ENCODE data around the gene TMX4.
"Not testable (repeated sequence)": the region's sequence is repeated elsewhere in the genome, so short reads cannot be mapped to it uniquely, and the experiment has no call there.

TMX4 gene

GRCh38 chr20:7974785-7975435 is 44.7 kb downstream of the TMX4 start:
- peaks cover 4% of the 10 kb centered on the region for H3K27me3 Mint-ChIP-seq
- peaks cover 5% of the 10 kb centered on the region for H3K36me3 Mint-ChIP-seq
- H3K9me3 Mint-ChIP-seq, result no peaks in the 10 kb centered on the region
- H3K27ac Mint-ChIP-seq, result no peak overlapping the region
- no peak for DNase-seq
- CTCF ChIA-PET, result no interaction called here
- no peak overlapping the region for H3K4me3 Mint-ChIP-seq
- H3K4me1 Mint-ChIP-seq, result no peaks in the 10 kb centered on the region

GRCh38 chr20:7971536-7972280 is 47.9 kb downstream of the TMX4 start:
- Mint-ChIP-seq H3K4me1 (no peaks in the 10 kb centered on the region), H3K9me3 (no peaks in the 10 kb centered on the region), H3K4me3 (no peak overlapping the region), H3K27me3 (peaks cover 4% of the 10 kb centered on the region), H3K36me3 (no peaks in the 10 kb centered on the region), H3K27ac (no peak overlapping the region)
- DNase-seq, result no peak
- CTCF ChIA-PET, result no interaction called here

GRCh38 chr20:7967199-7967844 is 52.2 kb downstream of the TMX4 start:
- DNase-seq, result no peak
- Mint-ChIP-seq H3K36me3 (no peaks in the 10 kb centered on the region), H3K27ac (no peak overlapping the region), H3K4me3 (no peak overlapping the region), H3K4me1 (no peaks in the 10 kb centered on the region), H3K27me3 (peaks cover 4% of the 10 kb centered on the region), H3K9me3 (no peaks in the 10 kb centered on the region)
- CTCF ChIA-PET, result no interaction called here

- CTCF ChIA-PET, result no interaction called here
- H3K4me3 Mint-ChIP-seq, result no peak overlapping the region
- H3K9me3 Mint-ChIP-seq, result no peaks in the 10 kb centered on the region
Measured at GRCh38 chr20:7966176-7966575, 53.4 kb downstream of the TMX4 start.

GRCh38 chr20:7959484-7959883 is 60.1 kb downstream of the TMX4 start:
- CTCF ChIA-PET, result no interaction called here
- Mint-ChIP-seq H3K27me3 (no peaks in the 10 kb centered on the region), H3K9me3 (peaks cover 2% of the 10 kb centered on the region), H3K4me3 (no peak overlapping the region), H3K36me3 (no peaks in the 10 kb centered on the region), H3K4me1 (no peaks in the 10 kb centered on the region), H3K27ac (no peak overlapping the region)
- no peak for DNase-seq

More at GRCh38 chr20:7966176-7966575, 53.4 kb downstream of the TMX4 start:
- no peaks in the 10 kb centered on the region for H3K4me1 Mint-ChIP-seq
- H3K27me3 Mint-ChIP-seq, result peaks cover 4% of the 10 kb centered on the region
- DNase-seq, result no peak
- H3K27ac Mint-ChIP-seq, result no peak overlapping the region
- no peaks in the 10 kb centered on the region for H3K36me3 Mint-ChIP-seq

GRCh38 chr20:7956561-7956960 is 63.0 kb downstream of the TMX4 start:
- CTCF ChIA-PET, H3K36me3 Mint-ChIP-seq, H3K27me3 Mint-ChIP-seq, H3K4me1 Mint-ChIP-seq, H3K4me3 Mint-ChIP-seq, H3K9me3 Mint-ChIP-seq, H3K27ac Mint-ChIP-seq, DNase-seq: not testable (repeated sequence)

GRCh38 chr20:7950387-7950786 is 69.2 kb downstream of the TMX4 start:
- Mint-ChIP-seq H3K4me3 (no peak overlapping the region), H3K36me3 (no peaks in the 10 kb centered on the region)
- CTCF ChIA-PET, result interaction anchor here (1.5 kb wide), 1 partner anchor 14 kb away, joined by 3 read pairs; no protein-coding TSS in a partner anchor

GRCh38 chr20:7943891-7944290 is 75.7 kb downstream of the TMX4 start:
- Mint-ChIP-seq H3K4me1 (no peaks in the 10 kb centered on the region), H3K9me3 (no peaks in the 10 kb centered on the region), H3K4me3 (no peak overlapping the region), H3K27ac (no peak overlapping the region), H3K36me3 (no peaks in the 10 kb centered on the region), H3K27me3 (no peaks in the 10 kb centered on the region)
- CTCF ChIA-PET, result no interaction called here
- no peak for DNase-seq

More at GRCh38 chr20:7950387-7950786, 69.2 kb downstream of the TMX4 start:
- no peak for DNase-seq
- Mint-ChIP-seq H3K9me3 (peaks cover 2% of the 10 kb centered on the region), H3K27ac (no peak overlapping the region), H3K4me1 (no peaks in the 10 kb centered on the region), H3K27me3 (no peaks in the 10 kb centered on the region)

- no peak for DNase-seq
- Mint-ChIP-seq H3K4me3 (no peak within 1 kb of the TSS), H3K27me3 (no peaks in the 10 kb centered on the region), H3K4me1 (no peaks in the 10 kb centered on the region), H3K27ac (no peak within 1 kb of the TSS), H3K9me3 (no peaks in the 10 kb centered on the region), H3K36me3 (no peaks in the 10 kb centered on the region)
- CTCF ChIA-PET, result no interaction called here
Measured at GRCh38 chr20:7940341-7940740, 79.2 kb downstream of the TMX4 start, which contains the start of gene HAO1. Gene HAO1, minus strand, starts transcription at chr20:7940458. Its CDS starts 36 bp downstream, at chr20:7940422.

- Mint-ChIP-seq H3K4me3 (no peak overlapping the region), H3K4me1 (no peaks in the 10 kb centered on the region), H3K27me3 (no peaks in the 10 kb centered on the region), H3K27ac (no peak overlapping the region), H3K9me3 (no peaks in the 10 kb centered on the region), H3K36me3 (no peaks in the 10 kb centered on the region)
- CTCF ChIA-PET, result no interaction called here
- no peak for DNase-seq
Measured at GRCh38 chr20:7939663-7940062, 79.9 kb downstream of the TMX4 start.

GRCh38 chr20:7938058-7938457 is 81.5 kb downstream of the TMX4 start:
- no peaks in the 10 kb centered on the region for H3K27me3 Mint-ChIP-seq
- no peak for DNase-seq
- H3K4me3 Mint-ChIP-seq, result no peak overlapping the region
- H3K4me1 Mint-ChIP-seq, result no peaks in the 10 kb centered on the region
- no peaks in the 10 kb centered on the region for H3K36me3 Mint-ChIP-seq
- no peaks in the 10 kb centered on the region for H3K9me3 Mint-ChIP-seq
- CTCF ChIA-PET, result interaction anchor here (3.7 kb wide), 1 partner anchor 784 kb away, joined by 48 read pairs; no protein-coding TSS in a partner anchor
- H3K27ac Mint-ChIP-seq, result no peak overlapping the region

GRCh38 chr20:7937328-7937727 is 82.2 kb downstream of the TMX4 start:
- Mint-ChIP-seq H3K9me3 (no peaks in the 10 kb centered on the region), H3K27me3 (no peaks in the 10 kb centered on the region), H3K4me1 (no peaks in the 10 kb centered on the region), H3K4me3 (no peak overlapping the region), H3K27ac (no peak overlapping the region), H3K36me3 (no peaks in the 10 kb centered on the region)
- no peak for DNase-seq
- CTCF ChIA-PET, result interaction anchor here (1.0 to 3.7 kb wide), 9 partner anchors 11 to 784 kb away, joined by 3 to 48 read pairs (median 4); partner anchors contain the start of gene PLCB1

- Mint-ChIP-seq H3K4me1 (no peaks in the 10 kb centered on the region), H3K4me3 (no peak overlapping the region), H3K27me3 (no peaks in the 10 kb centered on the region), H3K36me3 (no peaks in the 10 kb centered on the region), H3K9me3 (no peaks in the 10 kb centered on the region), H3K27ac (no peak overlapping the region)
- CTCF ChIA-PET, result interaction anchor here (0.8 kb wide), 1 partner anchor 787 kb away, joined by 4 read pairs; no protein-coding TSS in a partner anchor
- DNase-seq, result no peak
Measured at GRCh38 chr20:7935027-7935551, 84.5 kb downstream of the TMX4 start.

GRCh38 chr20:7933346-7933745 is 86.2 kb downstream of the TMX4 start:
- Mint-ChIP-seq H3K27me3 (no peaks in the 10 kb centered on the region), H3K4me1 (no peaks in the 10 kb centered on the region), H3K36me3 (no peaks in the 10 kb centered on the region), H3K27ac (no peak overlapping the region), H3K4me3 (no peak overlapping the region), H3K9me3 (no peaks in the 10 kb centered on the region)
- no peak for DNase-seq
- CTCF ChIA-PET, result no interaction called here

Data from activated naive CD4-positive, alpha-beta T cell treated with anti-CD3 and anti-CD28 coated beads, Interleukin-2, amount 10 ng/mL, durations not matched to agents 7 days and 5 days (primary cell).